ENCODE results near the gene FUZ.

DNA sequence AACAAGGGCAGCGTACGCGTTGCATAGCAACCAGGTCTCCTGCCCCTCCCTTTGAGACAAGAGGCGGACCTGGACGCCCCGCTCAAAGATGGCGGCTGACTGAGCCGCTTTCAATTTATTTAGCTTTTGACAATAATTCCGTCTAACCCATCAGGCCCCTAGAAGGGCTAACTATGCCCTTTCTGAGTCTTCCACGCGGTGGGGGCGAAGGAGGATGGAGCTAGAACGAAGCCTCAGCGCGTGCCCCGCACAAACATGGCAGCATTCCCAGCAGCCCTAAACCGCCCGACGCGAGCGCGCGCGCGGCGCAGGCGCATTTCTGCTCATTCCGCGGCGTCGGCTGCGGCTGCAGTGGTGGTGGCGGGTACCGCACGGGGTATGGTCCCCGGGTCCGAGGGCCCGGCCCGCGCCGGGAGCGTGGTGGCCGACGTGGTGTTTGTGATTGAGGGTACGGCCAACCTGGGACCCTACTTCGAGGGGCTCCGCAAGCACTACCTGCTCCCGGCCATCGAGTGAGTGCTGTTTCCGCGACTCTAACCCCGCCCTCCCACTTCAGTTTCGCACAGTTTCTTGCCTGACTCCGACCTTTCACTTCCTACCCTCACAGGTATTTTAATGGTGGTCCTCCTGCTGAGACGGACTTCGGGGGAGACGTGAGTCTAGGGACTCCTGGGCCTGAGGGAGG, 5.0 kb upstream of the FUZ start, which contains the start of gene MED25:
- TF ChIP-seq, protein P1, sequence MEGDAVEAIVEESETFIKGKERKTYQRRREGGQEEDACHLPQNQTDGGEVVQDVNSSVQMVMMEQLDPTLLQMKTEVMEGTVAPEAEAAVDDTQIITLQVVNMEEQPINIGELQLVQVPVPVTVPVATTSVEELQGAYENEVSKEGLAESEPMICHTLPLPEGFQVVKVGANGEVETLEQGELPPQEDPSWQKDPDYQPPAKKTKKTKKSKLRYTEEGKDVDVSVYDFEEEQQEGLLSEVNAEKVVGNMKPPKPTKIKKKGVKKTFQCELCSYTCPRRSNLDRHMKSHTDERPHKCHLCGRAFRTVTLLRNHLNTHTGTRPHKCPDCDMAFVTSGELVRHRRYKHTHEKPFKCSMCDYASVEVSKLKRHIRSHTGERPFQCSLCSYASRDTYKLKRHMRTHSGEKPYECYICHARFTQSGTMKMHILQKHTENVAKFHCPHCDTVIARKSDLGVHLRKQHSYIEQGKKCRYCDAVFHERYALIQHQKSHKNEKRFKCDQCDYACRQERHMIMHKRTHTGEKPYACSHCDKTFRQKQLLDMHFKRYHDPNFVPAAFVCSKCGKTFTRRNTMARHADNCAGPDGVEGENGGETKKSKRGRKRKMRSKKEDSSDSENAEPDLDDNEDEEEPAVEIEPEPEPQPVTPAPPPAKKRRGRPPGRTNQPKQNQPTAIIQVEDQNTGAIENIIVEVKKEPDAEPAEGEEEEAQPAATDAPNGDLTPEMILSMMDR (IDR thresholded peaks at IDR 0.05; ENCODE audit: low read depth, low read length, poor library complexity, severe bottlenecking) = no peak
- no peak for TF ChIP-seq EZH2phosphoT487 (IDR thresholded peaks at IDR 0.05; ENCODE audit: borderline replicate concordance, low read length)

All from DOHH2 (cell line).